ENCODE data around the gene COL4A1.
A peak's percentile ranks its signal among the peaks of the same experiment; 100 is the strongest.

COL4A1 gene

GRCh38 chr13:110341445-110342244, 34.7 kb upstream of the COL4A1 start:
- TF ChIP-seq CTCF (IDR thresholded peaks at IDR 0.05; ENCODE audit: insufficient read depth, low read depth, low read length, missing control alignments), result no peak
- no peak for DNase-seq (ENCODE audit: low read depth)
- H3K4me3 ChIP-seq (ENCODE audit: low read length), result no peak overlapping the region

- peak; percentile 65 for DNase-seq (ENCODE audit: low read depth)
- TF ChIP-seq CTCF (IDR thresholded peaks at IDR 0.05; ENCODE audit: insufficient read depth, low read depth, low read length, missing control alignments), result no peak
- no peak overlapping the region for H3K4me3 ChIP-seq (ENCODE audit: low read length)
Observed at GRCh38 chr13:110340812-110341444, 34.0 kb upstream of the COL4A1 start.

- TF ChIP-seq CTCF (IDR thresholded peaks at IDR 0.05; ENCODE audit: insufficient read depth, low read depth, low read length, missing control alignments), result no peak
- no peak for DNase-seq (ENCODE audit: low read depth)
- no peak overlapping the region for H3K4me3 ChIP-seq (ENCODE audit: low read length)
Observed at GRCh38 chr13:110339975-110340550, 33.1 kb upstream of the COL4A1 start.

GRCh38 chr13:110339263-110339662, 32.3 kb upstream of the COL4A1 start:
- no peak overlapping the region for H3K4me3 ChIP-seq (ENCODE audit: low read length)
- no peak for TF ChIP-seq CTCF (IDR thresholded peaks at IDR 0.05; ENCODE audit: insufficient read depth, low read depth, low read length, missing control alignments)
- no peak for DNase-seq (ENCODE audit: low read depth)

- DNase-seq (ENCODE audit: low read depth), result no peak
- H3K4me3 ChIP-seq (ENCODE audit: low read length), result no peak overlapping the region
- TF ChIP-seq CTCF (IDR thresholded peaks at IDR 0.05; ENCODE audit: insufficient read depth, low read depth, low read length, missing control alignments), result no peak
Observed at GRCh38 chr13:110338441-110339101, 31.6 kb upstream of the COL4A1 start.

- DNase-seq (ENCODE audit: low read depth), result no peak
- no peak overlapping the region for H3K4me3 ChIP-seq (ENCODE audit: low read length)
- TF ChIP-seq CTCF (IDR thresholded peaks at IDR 0.05; ENCODE audit: insufficient read depth, low read depth, low read length, missing control alignments), result no peak
Observed at GRCh38 chr13:110337247-110337646, 30.3 kb upstream of the COL4A1 start.

Data from epithelial cell of esophagus (primary cell).